ENCODE data around the gene RNF166. TPM values are rescaled to one million over a fixed set of nuclear protein-coding genes. Genes with fewer than 3 reads are reported as not detected.

The RNF166 gene, protein sequence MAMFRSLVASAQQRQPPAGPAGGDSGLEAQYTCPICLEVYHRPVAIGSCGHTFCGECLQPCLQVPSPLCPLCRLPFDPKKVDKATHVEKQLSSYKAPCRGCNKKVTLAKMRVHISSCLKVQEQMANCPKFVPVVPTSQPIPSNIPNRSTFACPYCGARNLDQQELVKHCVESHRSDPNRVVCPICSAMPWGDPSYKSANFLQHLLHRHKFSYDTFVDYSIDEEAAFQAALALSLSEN
- total RNA-seq (2016; rRNA removed; fragmentation: Illumina TruSeq; extraction: Trizol) (15.1 and 23.0 TPM in 2 replicates), polyA plus RNA-seq (2011; rRNA removed) (21.4 and 26.2 TPM in 2 replicates), polyA minus RNA-seq (2011; rRNA and poly(A)+ RNA removed; ENCODE audit: low replicate concordance) (11.5 and 25.6 TPM in 2 replicates), Bru-seq, nascent RNA (percentile 55 among the genes with signal in this experiment), BruChase-seq, experiment 1, labeled RNA remaining after a 6-hour chase (percentile 84 among the genes with signal in this experiment), BruChase-seq, experiment 2, labeled RNA remaining after a 2-hour chase (percentile 73 among the genes with signal in this experiment)
- 36.0 and 37.2 TPM in 2 replicates for total RNA-seq (2016; cell fraction: cytosol; rRNA removed; fragmentation: Illumina TruSeq; extraction: Trizol; ENCODE audit: low read depth)
- 17.3 and 23.3 TPM in 2 replicates for total RNA-seq (2016; cell fraction: insoluble cytoplasmic fraction; rRNA removed; fragmentation: Illumina TruSeq; extraction: Trizol)
- total RNA-seq (2016; cell fraction: membrane; rRNA removed; fragmentation: Illumina TruSeq; extraction: Trizol), result 41.6 and 45.9 TPM in 2 replicates
- 14.0 and 14.1 TPM in 2 replicates for total RNA-seq (2016; cell fraction: nucleus; rRNA removed; fragmentation: Illumina TruSeq; extraction: Trizol)
- polyA plus RNA-seq (2011; cell fraction: cytosol; rRNA removed), result 14.8 and 24.4 TPM in 2 replicates
- 83.8 and 91.3 TPM in 2 replicates for polyA plus RNA-seq (2011; cell fraction: nucleus; rRNA removed)
- 12.2 and 16.1 TPM in 2 replicates for polyA plus RNA-seq (2012)
- polyA plus RNA-seq (2016; cell fraction: cytosol; fragmentation: Illumina TruSeq; extraction: Trizol; ENCODE audit: low read depth), result 22.9 and 25.4 TPM in 2 replicates
- polyA plus RNA-seq (2016; cell fraction: insoluble cytoplasmic fraction; fragmentation: Illumina TruSeq; extraction: Trizol; ENCODE audit: low read depth), result 19.2 and 20.2 TPM in 2 replicates
- 32.0 and 34.1 TPM in 2 replicates for polyA plus RNA-seq (2016; cell fraction: membrane; fragmentation: Illumina TruSeq; extraction: Trizol; ENCODE audit: low read depth)
- polyA plus RNA-seq (2016; cell fraction: nucleus; fragmentation: Illumina TruSeq; extraction: Trizol; ENCODE audit: insufficient read depth, low read depth), result 36.7 and 43.4 TPM in 2 replicates
- 12.9 and 17.8 TPM in 2 replicates for polyA minus RNA-seq (2011; cell fraction: cytosol; rRNA and poly(A)+ RNA removed)
- polyA minus RNA-seq (2011; cell fraction: nucleus; rRNA and poly(A)+ RNA removed), result 14.2 and 18.7 TPM in 2 replicates
- long read RNA-seq, experiment 1, transcript RNF166-201 (6 exons, 1,883 nt), result major isoform, 21 of 26 reads
- long read RNA-seq, experiment 1, partial matches to known transcripts, result 4 of 26 reads
- long read RNA-seq, experiment 1, other reads (novel, unspliced or antisense), result 1 of 26 reads
- long read RNA-seq, experiment 2, transcript RNF166-201 (6 exons, 1,883 nt), result major isoform, 36 of 77 reads
- long read RNA-seq, experiment 2, partial matches to known transcripts, result 4 of 77 reads
- long read RNA-seq, experiment 2, other reads (novel, unspliced or antisense), result 37 of 77 reads

DNA sequence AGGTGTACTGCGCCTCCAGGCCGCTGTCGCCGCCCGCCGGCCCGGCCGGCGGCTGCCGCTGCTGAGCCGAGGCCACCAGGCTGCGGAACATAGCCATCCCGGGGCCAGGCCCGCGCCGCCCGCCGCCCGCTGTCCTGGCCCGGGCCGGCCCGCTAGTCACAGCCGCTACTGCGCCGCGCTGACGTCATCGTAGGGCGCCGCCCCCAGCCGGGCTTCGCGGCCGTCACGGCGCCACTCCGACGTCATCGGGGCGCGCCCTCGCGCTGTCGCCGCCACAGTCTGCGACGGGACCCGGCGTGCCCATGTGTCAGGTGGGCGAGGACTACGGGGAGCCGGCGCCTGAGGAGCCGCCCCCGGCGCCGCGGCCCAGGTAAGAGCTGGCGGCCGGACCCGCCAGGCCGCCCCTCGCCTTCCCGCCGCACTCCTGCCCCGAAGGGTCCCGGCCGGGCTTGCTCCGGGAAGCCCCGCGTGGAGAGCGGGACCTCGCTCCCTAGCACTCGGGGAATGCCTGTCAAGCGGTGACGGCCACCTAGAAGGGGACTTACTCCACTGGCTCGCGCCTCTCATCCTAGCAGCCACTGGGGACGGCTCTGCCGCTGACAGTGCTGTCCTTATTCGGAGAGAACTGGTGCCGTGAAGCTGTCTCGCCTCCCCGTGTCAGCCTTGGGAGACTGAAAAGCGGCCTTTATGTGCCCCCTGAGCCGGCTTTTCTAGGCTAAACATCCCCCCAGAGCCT lies at the start of gene RNF166, which contains the start of gene CTU2:
TSS of gene RNF166 (minus strand) at position 180 of the 736 bp plus-strand sequence. CDS start at position 97, 83 bp downstream.
TSS of gene CTU2 (plus strand) at position 275 of the 736 bp plus-strand sequence. CDS start at position 303, 28 bp downstream.
- no TSS peak for BruUV-seq (replicated peaks)
- no peaks in the 10 kb centered on the region for H3K9me3 ChIP-seq (ENCODE audit: low read length)
- peaks cover 80% of the 10 kb centered on the region for H3K4me1 ChIP-seq (ENCODE audit: insufficient read depth, low read length)
- in situ Hi-C loops (cut with HindIII; ENCODE audit: extremely low pct_ligation_motif_present, low pct_unique_long_range_greater_than_20kb) (no loop called here), intact Hi-C loops (cut with micrococcal nuclease; ENCODE audit: unreplicated experiment) (no loop called here)
- no peaks in the 10 kb centered on the region for H3K36me3 ChIP-seq (replicated peaks in 1 of 2; ENCODE audit: control insufficient read depth in 1 of 2, insufficient read depth in 2 of 2, low read length in 2 of 2)
- H3K4me3 ChIP-seq (replicated peaks in 1 of 3; ENCODE audit: insufficient read depth in 1 of 3, low read depth in 2 of 3, low read length in 3 of 3), result peak within 1 kb of the TSS; percentile 82 to 99 (median 83)
- H3K27ac ChIP-seq (ENCODE audit: extremely low read length, insufficient read depth, low read length), result peak within 1 kb of the TSS; percentile 54
- ChIA-PET CTCF (ENCODE audit: low intra/inter-chr PET ratio, low total read pairs) (interaction anchor here (1.0 kb wide), 1 partner anchor 133 kb away, joined by 4 read pairs; no protein-coding TSS in a partner anchor), POLR2A (interaction anchor here (1.2 kb wide), 1 partner anchor 19 kb away, joined by 3 read pairs; no protein-coding TSS in a partner anchor)
- ATAC-seq (peak; percentile 67), FAIRE-seq (no peak), DNase-seq (ENCODE audit: low spot score) (peak; percentile 76)
- peaks cover 0 to 3% of the 10 kb centered on the region in 2 experiments; a peak in 1 of 5 replicates for H3K27me3 ChIP-seq (ENCODE audit: control insufficient read depth in 1 of 2, insufficient read depth in 2 of 2, low read length in 2 of 2)
- H3K4me2 ChIP-seq (ENCODE audit: low read depth, low read length), result peak within 1 kb of the TSS; percentile 93
- WGBS (ENCODE audit: low lambda C conversion rate), result 1% methylated on average over 19 of the region's 86 CpGs
- no peaks in the 10 kb centered on the region for H4K20me1 ChIP-seq (ENCODE audit: insufficient read depth, low read length)
- H2AFZ ChIP-seq (ENCODE audit: low read length), result no peak within 1 kb of the TSS
- H3K9ac ChIP-seq (ENCODE audit: insufficient read depth, low read depth, low read length), result peak within 1 kb of the TSS; percentile 92
- H3K79me2 ChIP-seq (ENCODE audit: insufficient read depth, low read length), result peaks cover 33% of the 10 kb centered on the region
- TF ChIP-seq GABPB1 (CRISPR knock-in tag; IDR thresholded peaks at IDR 0.05) (peak; percentile 87), ZNF30 (CRISPR knock-in tag; IDR thresholded peaks at IDR 0.05) (no peak), JUND (CRISPR knock-in tag; IDR thresholded peaks at IDR 0.05) (peak; percentile 73; the same call in 1 of the 2 replicates), ZNF10 (CRISPR knock-in tag; IDR thresholded peaks at IDR 0.05; ENCODE audit: borderline replicate concordance, low read depth) (no peak), THAP9 (CRISPR knock-in tag; IDR thresholded peaks at IDR 0.05; ENCODE audit: borderline replicate concordance) (peak; percentile 34; the same call in 1 of the 2 replicates), NFE2L2 (IDR thresholded peaks at IDR 0.05; ENCODE audit: low read length) (no peak), POLR2G (IDR thresholded peaks at IDR 0.05; ENCODE audit: low read depth, low read length) (peak; percentile 77), DBP (CRISPR knock-in tag; IDR thresholded peaks at IDR 0.05; ENCODE audit: not compliant biosample characterization) (no peak), MXD4 (CRISPR knock-in tag; IDR thresholded peaks at IDR 0.05) (peak; percentile 100), SMYD3 (CRISPR knock-in tag; IDR thresholded peaks at IDR 0.05) (no peak; the same call in 1 of the 2 replicates), ETV5 (CRISPR knock-in tag; IDR thresholded peaks at IDR 0.05; ENCODE audit: borderline replicate concordance) (peak; percentile 38; the same call in 1 of the 2 replicates), SIN3A (IDR thresholded peaks at IDR 0.05; ENCODE audit: borderline replicate concordance, low read depth, low read length) (peak; percentile 99), HDAC6 (IDR thresholded peaks at IDR 0.05; ENCODE audit: low read depth, low read length) (no peak)
